Fibroblast of skin of back (primary cell): ENCODE measurements around the gene CBFA2T3.

Experiments used
- DNase-seq: peaks from one replicate; pipeline ENCODE4 v3.0.0-alpha.2; 2013

The CBFA2T3 gene

DNA sequence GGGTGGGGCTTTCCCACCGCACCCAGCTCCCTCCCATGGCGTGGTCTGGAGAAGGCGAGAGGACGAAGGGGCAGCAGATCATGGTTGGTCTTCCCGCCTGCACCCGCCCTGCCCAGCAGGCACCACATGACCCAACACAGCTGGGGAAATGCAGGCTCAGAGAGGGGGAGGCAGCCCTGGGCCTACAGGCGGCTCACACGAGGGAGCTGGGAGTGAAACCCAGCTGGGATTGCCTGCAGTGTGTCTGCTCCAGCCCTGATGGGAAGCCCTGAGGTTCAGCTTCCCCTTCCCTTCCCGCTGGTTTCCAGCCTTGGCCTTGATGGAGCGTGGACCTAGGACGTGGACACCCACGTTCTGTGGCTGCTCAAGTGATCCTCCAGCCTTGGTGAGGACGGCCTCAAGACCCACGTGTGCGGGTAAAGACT lies 90.6 kb downstream of the CBFA2T3 start:
- no peak for DNase-seq

DNA sequence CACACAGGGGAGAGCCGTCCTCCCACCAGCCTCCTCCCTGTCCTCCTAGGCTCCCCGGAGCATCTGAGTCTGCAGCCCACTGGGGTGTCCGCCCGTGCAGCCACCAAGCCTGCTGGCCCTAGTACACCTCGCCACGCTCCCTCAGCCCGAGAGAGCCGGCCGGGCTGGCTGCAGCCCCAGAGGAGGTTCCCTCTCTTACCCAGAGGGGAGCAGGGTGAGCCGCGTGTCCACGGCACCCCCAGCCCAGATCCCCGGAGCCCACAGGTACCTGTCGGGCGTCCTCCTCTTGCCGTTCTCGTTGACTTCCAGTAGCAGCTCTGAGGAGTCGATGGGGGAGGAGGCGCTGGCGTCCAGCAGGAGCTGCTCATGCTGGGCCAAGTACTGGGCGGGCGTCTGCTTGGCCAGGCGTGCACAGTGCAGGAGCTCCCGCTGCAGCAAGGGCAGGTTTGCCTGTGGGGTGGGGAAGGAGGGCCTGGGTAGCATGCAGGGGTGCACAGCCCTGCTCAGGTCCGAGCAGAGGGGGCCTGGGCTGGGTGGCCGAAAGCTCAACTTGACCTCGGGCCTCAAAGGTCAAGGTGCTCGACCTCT lies 91.2 kb downstream of the CBFA2T3 start:
- no peak for DNase-seq

DNA sequence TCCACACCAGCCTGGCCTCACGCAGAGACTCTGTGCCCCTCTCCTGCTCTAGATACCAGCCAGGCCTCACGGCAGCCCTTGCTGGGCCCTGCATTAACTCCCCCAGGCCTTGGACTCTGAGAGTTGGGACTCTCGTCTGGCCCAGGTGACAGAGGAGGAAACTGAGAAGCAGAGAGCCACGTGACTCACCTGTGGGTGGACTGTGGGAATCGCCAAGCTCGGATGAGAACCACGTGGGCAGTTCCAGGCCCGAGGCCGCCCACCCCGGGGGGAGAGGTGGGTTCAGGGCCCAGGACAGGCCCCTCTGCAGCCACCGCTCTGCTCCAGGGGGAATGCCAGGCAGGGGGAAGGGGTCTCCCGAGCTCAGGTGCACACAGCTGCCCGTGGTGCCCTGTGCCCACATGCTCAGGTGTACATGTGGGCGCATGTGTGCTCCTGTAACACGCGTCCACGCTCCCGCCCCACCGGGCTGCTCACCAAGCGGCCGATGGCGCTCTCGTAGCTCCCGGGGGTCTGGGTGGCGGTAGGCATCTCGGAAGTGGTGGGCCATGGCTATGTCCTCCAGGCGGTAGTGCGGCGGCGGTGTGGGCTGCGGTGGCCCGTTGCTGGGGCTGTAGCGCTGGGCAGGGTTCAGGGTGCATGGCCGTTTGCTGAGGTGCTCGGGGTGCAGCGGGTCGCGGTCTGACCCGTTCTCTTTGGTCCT lies 92.3 kb downstream of the CBFA2T3 start:
- DNase-seq: no peak

DNA sequence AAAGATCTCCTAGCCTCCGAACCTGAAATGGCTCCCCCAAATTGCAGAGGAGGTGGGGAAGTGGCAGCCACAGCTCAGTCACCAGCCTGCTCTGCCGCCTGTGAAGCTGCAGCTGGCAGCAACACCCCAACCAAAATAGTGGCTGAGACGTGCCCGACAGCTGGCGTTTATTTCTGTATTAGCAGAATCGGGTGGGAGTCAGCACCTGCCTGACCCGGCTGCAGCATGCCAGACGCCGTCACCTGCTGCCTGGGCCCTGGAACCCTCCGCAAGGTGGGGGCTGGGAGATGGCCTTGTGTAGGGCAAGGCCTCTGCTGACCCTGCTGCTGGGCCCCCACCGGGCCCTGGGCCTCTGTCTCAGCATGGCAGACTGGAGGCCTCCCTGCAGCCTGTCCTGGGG lies 93.1 kb downstream of the CBFA2T3 start:
- no peak for DNase-seq

DNA sequence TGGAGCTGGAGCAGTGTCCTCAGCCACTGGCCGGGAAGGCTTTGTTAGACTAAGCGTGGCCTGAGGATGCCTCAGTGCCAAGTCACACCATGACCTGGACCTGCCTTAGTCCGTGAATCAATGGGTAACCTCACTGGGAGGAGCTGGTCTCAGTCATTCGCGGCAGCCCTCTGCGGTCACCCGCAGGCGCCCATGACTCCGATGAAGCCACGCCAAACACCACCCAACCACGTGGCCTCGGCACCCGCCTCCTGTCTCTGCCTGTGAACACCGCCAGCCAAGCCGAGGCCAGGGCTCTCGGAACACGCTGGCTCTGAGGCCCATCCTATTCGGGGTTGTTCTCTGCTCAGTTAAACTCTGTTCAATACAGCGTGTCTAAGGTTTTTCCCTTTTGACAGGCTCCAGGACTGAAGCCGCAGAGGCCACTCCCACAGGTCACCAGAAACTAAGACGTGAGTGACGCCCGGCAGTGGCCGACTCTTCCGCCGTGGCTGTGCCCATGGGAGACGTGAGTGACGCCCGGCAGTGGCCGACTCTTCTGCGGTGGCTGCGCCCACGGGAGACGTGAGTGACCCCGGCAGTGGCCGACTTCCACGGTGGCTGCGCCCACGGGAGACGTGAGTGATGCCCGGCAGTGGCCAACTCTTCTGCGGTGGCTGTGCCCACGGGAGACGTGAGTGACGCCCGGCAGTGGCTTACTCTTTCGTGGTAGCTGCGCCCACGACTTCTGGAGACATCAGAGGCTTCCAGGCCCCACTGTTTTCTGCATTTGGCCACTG lies 93.7 kb downstream of the CBFA2T3 start:
- no peak for DNase-seq

DNA sequence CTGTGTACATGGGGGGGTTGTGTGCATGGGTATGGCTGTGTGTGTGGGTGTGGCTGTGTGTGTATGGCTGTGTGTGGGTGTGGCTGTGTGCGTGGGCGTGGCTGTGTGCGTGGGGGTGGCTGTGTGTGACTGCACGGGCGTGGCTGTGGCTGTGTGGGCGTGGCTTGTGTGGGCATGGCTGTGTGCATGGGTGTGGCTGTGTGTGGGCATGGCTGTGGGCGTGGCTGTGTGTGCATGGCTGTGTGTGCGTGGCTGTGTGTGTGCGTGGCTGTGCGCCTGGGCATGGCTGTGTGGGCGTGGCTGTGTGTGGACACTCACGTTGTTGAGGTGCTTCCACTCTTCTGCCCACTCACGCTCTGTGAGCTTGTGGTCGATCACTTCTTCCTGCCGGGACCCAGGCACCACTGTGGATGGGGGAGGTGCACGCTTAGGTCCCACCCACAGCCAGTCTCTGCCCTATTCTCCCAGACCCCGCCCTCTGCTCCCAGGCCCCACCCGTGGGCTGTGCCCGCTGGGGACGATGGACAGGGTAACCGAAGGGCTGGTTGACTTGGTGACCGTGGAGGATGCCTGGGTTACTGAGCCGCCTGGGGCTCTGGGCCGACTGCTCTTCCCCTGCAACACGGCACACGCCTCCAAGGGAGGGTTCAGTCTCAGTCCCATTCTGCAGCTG lies 94.5 kb downstream of the CBFA2T3 start:
- DNase-seq: no peak

DNA sequence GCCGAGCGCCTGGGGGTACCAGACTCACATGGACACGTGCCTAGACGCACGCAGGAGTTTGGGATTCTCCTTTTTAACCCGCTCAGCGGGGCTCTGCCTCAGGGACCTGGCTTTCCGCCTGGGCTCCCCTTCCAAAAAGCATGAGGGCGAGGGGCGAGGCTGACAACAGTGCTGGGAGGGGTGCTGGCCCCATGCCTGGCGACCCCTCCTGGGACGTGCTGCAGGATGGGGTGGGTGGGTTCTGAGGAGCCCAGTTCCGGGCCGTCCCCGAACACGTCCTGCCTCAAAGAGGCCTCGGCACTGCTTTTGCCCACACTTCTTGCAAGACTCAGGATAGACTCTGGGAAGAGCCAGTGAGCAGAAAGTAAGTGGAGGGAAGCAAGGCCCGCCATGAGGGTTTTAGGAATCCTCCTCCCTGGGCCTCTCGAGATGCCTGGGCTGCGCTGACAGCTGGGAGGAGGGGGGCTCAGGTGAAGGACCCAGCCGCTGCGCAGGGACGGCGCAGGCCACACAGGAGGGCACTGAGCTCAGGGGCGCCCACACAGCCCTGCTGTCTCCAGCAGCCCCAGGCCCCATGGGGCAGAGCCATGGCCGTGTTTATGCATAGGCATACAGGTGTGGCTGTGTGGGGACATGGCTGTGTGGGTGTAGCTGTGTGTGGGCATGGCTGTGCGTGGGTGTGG lies 95.2 kb downstream of the CBFA2T3 start:
- DNase-seq: no peak

DNA sequence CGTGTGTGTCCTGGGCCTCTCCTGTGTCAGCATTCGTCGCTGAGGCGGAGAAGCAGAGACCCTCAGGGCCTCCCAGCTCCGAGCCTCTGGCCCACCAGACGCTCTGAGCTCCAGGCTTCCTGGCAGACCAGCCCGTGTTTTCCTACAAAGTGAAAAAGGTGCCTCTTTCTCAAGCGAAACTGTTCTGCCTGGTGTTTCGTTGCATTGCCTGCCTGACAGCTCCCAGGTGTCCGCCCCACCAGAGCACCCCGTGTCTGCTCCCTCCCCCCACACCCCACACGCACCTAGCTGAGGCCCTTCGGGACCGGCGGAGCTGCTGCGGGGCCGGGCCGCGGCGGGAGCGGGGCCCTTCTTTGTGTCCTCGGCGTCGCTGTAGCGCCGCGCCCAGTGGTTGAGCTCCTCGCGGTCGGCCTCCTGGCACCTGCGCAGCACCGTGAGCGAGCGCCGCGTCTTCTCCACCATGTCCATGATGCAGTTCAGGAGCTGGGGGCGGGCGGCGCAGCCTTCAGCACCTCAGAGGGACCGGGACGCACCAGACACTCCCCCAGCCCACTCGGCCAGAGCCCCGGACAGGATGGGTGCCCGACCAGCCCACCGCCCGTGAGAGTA lies 95.9 kb downstream of the CBFA2T3 start:
- DNase-seq: no peak

DNA sequence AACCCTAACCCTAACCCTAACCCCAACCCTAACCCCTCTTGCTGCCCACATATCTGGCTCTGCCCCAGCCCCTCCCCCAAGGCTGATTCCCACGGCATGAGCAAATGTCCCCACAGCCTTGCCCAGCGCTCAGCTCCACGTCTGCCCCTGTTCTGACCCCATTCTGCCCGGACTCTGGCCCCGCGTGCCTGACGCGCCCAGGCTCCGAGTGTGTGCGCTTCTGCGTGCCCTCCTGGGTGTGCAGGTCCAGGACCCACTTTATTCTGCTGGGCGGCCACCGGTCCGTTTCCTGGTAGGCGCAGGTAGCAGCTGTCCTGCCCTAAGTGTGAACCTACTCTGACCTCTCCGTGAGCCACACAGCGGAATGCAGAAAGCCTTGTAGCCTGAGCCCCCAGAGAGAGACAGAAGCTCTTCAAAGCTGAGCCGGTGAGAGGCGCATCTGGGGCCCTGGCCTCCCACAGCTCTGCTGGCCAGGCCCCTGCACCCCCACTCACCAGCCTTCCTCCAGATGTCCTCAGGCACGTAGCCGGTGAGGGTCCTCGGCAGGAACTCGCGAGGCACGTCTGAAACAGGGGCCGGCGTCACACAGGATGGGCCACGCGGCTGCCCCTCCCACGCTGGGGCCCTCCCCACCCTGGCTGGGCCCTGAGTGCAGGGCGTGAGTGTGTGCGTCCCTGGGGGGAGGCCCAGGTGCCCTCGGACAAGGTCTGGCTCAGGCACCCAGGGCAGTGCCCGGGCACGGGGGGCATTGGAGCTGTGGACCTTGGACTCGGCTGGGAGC lies 96.6 kb downstream of the CBFA2T3 start:
- no peak for DNase-seq

DNA sequence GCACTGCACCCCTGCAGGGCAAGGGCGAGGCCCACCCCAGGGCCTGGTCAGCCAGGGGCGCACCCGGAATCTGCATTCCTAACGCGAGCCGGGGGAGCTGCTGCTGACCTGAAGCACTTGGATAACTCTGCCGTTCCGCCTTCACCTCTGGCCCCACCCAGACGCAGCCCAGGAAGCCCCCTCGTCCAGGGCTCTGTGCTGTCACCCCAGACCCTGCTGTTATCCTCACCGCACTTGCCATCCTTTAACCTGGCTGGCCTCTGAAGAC lies 97.3 kb downstream of the CBFA2T3 start:
- DNase-seq: no peak

DNA sequence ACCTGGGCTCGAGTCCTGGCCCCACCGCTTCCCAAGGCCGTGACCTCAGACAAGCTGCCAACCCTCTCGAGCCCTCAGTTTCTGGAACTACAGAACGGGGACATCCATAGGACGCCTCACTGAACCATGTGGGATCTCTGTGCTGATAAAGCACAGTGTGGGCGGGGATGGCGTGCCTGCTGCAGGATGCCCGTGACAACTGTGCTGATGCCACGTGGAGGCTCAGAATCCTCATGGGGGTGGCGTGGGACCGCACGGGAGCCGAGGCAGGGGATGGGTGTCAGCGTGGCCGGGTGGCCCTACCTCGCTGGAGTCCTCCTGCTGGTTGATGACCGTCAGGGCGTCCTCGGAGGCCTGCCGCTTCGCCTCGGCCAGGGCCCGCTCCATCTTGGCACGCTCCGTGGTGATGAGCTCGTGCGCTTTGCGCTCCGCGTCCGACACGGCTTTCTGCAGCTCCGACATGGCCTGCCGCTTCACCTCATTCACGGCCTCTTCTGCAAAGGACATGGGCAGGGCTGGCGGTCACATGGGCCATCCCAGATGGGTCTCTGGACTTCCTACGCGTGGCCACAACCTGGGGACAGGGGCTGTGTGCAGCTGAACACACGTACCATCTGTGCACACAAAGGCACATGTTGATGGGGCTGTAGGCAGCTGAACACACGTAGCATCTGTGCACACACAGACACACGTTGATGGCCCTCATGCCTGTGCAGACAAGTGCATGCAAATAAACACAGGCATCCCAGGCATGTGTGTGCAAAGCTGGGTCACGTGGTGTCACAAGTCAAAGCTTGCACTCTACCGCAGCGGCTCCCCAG lies 97.8 kb downstream of the CBFA2T3 start:
- DNase-seq: no peak

DNA sequence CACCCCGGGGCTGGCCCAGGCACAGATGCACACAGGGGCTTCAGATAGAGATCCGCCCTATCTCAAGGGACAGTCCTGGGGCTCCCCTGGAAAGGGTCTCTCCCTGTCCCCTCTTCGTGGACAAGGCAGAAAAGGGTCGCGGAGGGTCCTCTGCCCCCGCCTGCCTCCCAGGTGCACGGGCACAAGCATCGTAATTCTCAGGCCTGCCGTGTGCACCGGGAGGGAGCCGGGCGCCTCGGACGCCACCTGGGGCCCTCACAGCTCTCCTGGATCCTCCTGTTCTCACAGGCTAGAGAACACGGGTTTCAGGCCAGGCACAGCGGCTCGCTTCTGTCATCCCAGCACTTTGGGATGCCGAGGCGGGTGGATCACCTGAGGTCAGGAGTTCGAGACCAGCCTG lies 98.7 kb downstream of the CBFA2T3 start:
- DNase-seq: no peak

DNA sequence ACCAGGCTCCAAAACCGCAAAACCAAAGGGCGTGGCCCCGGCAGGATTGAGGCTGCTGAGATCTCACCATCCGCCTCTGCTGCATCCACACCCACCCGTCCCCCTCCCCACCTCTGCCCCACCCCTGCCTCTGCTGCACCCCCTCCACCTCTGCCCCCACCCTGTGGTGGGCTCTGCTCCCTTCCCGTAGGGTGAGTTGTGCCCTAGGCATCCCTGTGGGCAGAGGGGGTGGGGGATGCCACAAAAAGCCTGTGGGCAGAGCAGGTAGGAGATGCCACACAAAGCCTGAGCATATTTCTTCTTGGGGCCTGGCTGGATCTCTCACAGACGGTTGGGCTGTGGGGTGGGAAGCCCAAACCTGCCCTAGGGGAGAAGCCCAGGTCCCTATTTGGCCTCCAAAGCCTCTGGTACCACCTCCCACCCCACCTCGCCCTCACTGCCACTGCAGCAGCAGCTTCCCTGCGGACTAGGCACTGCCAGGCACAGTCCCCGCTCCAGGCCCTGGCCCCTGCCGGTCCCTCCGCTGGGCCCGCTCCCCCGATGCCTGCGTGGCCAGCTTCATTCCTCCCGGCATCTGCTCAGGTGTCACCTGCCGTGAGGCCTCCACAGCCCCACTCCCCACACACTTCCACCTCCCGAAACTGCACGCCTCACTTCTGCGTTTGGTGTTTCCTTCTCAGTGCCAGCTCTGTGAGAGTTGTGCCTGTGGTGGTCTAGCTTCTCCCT lies 99.3 kb downstream of the CBFA2T3 start:
- DNase-seq: no peak

DNA sequence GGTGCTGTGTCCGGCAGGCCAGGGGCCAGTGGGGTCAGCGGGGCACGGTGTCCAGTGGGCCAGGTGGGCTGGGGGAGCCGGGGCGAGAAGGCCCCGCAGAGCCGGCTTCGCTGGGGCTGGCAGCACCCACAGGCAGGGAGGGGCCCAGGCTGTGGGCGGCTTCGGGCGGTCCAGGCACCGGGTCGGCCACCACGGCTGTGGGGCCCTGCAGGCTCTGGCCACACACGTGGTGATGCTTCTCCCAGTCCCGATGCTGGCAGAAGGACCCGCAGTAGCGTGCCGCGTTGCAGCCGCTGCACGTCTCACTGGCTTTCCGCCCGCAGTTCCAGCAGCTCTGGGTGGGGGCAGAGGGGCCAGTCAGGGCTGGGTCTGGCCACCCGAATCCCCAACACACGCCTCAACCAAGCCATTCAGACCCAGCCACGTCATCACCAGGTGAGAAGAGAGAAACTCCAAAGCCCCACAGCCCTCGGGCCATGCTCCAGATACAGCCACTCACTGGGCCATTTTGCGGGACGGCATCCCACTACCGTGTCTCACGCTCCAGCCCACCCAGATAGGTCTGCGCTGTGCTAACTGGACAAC lies 100.0 kb downstream of the CBFA2T3 start:
- no peak for DNase-seq

DNA sequence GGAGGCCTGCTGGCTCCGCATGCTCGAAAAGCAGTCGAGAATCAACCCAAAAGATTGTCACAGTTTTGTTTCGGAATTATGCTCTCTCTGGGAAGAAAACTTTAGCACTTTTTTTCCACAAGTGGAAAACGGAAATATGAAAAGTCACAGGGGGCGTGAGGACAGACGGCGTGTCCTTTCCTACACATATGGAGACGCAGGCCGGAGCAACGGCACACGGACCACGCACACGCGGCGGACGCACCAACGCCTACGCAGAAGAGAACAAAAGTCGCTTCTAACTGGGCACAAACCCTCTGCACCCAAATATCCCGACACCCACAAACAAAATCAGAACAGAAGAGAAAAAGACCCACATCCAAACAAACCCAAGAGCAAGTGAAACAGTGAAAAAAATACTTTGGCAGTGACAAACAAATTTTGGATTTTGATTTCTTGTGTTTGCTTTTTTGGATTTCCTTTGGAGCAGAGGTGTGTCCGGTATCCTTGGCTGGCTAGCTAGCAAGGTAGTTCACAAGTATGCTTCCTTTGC lies 101.2 kb downstream of the CBFA2T3 start:
- no peak for DNase-seq

DNA sequence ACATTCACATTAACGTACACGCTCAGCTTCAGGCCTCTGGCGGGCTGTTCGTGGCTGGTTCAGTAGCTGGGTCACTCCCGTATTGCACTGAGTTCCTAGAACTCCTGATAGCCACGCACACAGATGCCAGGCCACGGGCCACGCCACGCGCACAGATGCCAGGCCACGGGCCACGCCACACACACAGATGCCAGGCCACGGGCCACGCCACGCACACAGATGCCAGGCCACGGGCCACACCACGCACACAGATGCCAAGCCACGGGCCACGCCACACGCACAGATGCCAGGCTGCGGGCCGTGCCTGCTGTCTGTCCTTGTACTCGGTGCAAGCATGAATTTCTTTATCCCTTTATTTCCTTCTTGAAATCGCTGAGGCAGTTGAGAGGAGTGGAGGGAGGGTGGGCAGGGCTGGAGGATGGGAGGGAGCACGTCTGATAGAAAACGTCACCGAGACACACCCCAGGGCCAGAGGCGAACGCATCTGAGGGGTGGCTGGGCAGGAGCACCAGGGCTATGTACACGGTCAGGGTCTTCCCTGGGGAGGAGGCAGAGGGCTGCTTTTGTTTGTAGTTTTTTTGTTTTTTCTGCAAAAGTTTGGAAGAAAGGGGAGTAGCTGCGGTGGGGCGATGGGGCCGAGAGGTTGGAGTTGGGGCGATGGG lies 101.9 kb downstream of the CBFA2T3 start:
- no peak for DNase-seq

DNA sequence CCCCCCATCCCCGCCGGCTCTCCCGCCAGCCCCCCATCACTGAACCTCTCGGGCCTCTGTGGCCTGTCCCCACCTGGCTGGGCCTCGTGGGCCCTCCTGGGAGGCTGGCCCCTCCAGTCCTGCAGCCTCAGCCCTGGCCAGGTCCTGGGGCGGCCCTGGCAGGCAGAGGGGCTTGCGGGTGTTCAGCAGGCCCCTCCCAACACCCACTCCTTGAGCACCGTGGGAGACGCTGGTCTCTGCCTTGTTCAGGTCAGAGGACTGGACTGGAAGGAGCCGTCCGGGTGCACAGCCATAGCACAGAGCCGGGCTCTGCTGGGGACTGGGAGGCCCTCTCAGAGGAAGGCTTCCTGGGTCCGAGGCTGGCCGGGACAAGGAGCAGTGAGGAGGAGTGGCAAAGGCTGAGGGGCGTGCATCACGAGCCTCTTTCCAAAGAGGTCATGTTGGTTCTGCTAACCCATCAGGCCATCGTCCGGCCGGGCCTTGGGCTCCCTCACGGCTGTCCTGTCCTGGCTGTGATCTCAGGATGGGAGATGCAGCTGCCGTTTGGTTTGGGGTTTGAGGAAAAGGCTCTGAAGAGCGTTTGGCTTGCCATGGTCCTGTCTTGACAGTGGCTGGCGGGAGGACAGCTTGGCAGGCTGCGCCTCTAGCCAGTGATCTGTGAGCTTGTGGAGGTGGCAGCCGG lies 104.2 kb downstream of the CBFA2T3 start:
- DNase-seq: no peak

DNA sequence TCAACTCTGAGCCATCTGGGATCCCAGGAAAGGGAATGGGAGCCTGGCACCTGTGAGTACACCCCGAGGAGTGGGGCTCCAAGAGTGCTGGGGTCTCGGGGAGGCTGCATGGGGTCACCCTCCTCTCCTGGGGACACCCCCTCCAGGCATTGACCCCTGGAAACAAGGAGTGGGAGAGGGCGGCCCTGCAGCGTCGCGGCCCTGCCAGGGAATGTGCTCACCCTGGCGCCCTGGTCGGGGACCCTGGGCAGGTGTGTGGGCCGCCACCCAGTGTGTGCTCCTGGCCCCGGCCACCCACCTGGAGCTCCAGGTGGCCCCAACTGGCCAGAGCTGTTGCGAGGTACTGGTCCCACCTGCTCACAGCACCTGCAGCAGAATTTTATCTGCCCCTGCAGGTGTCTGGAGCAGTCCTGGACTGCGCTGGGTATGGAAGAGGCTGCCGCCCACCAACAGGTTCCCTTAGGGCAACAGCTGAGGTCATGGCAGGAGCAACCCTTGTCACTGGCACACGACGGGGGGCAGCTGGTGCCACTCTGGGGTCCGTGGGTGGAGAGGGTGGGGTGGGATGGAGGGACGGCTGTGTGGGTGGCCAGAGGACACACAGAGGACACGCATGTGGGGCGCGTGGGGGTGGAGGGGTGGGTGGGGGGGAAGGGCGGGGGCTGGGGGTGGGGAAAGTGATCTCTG lies 105.1 kb downstream of the CBFA2T3 start:
- no peak for DNase-seq
